Mucosa of rectum (tissue), 2 donors: ENCODE results near the gene GRID2.

Source experiments
- H3K27ac ChIP-seq, 2 donors: one replicate each; pipeline ENCODE4 v1.7.0; 2013; ENCODE audit warnings: inconsistent platforms in 2 of 2, low read depth in 2 of 2, low read length in 2 of 2
- H3K27me3 ChIP-seq, 2 donors: one replicate each; pipeline ENCODE4 v1.7.0; 2013; ENCODE audit warnings: low read length in 2 of 2; ENCODE audit not compliant: control insufficient read depth in 2 of 2, insufficient read depth in 2 of 2
- H3K36me3 ChIP-seq, 2 donors: one replicate each; pipeline ENCODE4 v1.7.0; 2013; ENCODE audit warnings: low read length in 2 of 2; ENCODE audit not compliant: control insufficient read depth in 2 of 2, insufficient read depth in 2 of 2
- H3K4me1 ChIP-seq, 2 donors: one replicate each; pipeline ENCODE4 v1.7.0; 2013; ENCODE audit warnings: low read length in 2 of 2, mild to moderate bottlenecking in 1 of 2; ENCODE audit not compliant: control insufficient read depth in 2 of 2, insufficient read depth in 2 of 2
- H3K4me3 ChIP-seq, 2 donors: one replicate each; pipeline ENCODE4 v1.7.0; 2013; ENCODE audit warnings: low read length in 2 of 2
- H3K9ac ChIP-seq, 2 donors: one replicate each; pipeline ENCODE4 v1.7.0; 2013; ENCODE audit warnings: low read length in 2 of 2, low read depth in 1 of 2, mild to moderate bottlenecking in 1 of 2
- H3K9me3 ChIP-seq, 2 donors: one replicate each; pipeline ENCODE4 v1.7.0; 2013; ENCODE audit warnings: low read length in 2 of 2; ENCODE audit not compliant: control insufficient read depth in 2 of 2
- donor health status: healthy.
- donor health status: Normal muscosa, but diverticular disease.

Gene GRID2

GRCh38 chr4:93466446-93466845 lies 1162.7 kb downstream of the GRID2 start:
- Histone ChIP-seq H3K4me1 (no peaks in the 10 kb centered on the region), H3K27me3 (no peaks in the 10 kb centered on the region), H3K27ac (no peak overlapping the region), H3K36me3 (no peaks in the 10 kb centered on the region), H3K4me3 (no peak overlapping the region), H3K9ac (no peak overlapping the region), H3K9me3 (no peaks in the 10 kb centered on the region)

- no peaks in the 10 kb centered on the region for H3K36me3 ChIP-seq
- no peak overlapping the region for H3K4me3 ChIP-seq
- H3K4me1 ChIP-seq: no peaks in the 10 kb centered on the region
- H3K9ac ChIP-seq: no peak overlapping the region
- H3K9me3 ChIP-seq: no peaks in the 10 kb centered on the region
- no peaks in the 10 kb centered on the region for H3K27me3 ChIP-seq
- no peak overlapping the region for H3K27ac ChIP-seq
These were observed 1163.9 kb downstream of the GRID2 start for GRCh38 chr4:93467484-93468155.

- no peaks in the 10 kb centered on the region for H3K36me3 ChIP-seq
- no peaks in the 10 kb centered on the region for H3K27me3 ChIP-seq
- H3K27ac ChIP-seq: no peak overlapping the region
- H3K9me3 ChIP-seq: no peaks in the 10 kb centered on the region
- no peak overlapping the region for H3K9ac ChIP-seq
- no peaks in the 10 kb centered on the region for H3K4me1 ChIP-seq
- no peak overlapping the region for H3K4me3 ChIP-seq
These were observed 1165.8 kb downstream of the GRID2 start for GRCh38 chr4:93469560-93469959.

- Histone ChIP-seq H3K4me1 (no peaks in the 10 kb centered on the region), H3K27ac (no peak overlapping the region), H3K27me3 (no peaks in the 10 kb centered on the region), H3K9me3 (no peaks in the 10 kb centered on the region), H3K9ac (no peak overlapping the region), H3K4me3 (no peak overlapping the region), H3K36me3 (no peaks in the 10 kb centered on the region)
These were observed 1172.0 kb downstream of the GRID2 start for GRCh38 chr4:93475730-93476129.

GRCh38 chr4:93478805-93479204 lies 1175.0 kb downstream of the GRID2 start:
- H3K9me3 ChIP-seq: no peaks in the 10 kb centered on the region
- H3K4me1 ChIP-seq: no peaks in the 10 kb centered on the region
- H3K27ac ChIP-seq: no peak overlapping the region
- H3K36me3 ChIP-seq: no peaks in the 10 kb centered on the region
- H3K27me3 ChIP-seq: no peaks in the 10 kb centered on the region
- no peak overlapping the region for H3K9ac ChIP-seq
- H3K4me3 ChIP-seq: no peak overlapping the region

GRCh38 chr4:93480452-93480851 lies 1176.7 kb downstream of the GRID2 start:
- Histone ChIP-seq H3K36me3 (no peaks in the 10 kb centered on the region), H3K9me3 (no peaks in the 10 kb centered on the region), H3K4me1 (no peaks in the 10 kb centered on the region), H3K9ac (no peak overlapping the region), H3K27me3 (no peaks in the 10 kb centered on the region), H3K4me3 (no peak overlapping the region), H3K27ac (no peak overlapping the region)

- no peak overlapping the region for H3K4me3 ChIP-seq
- no peaks in the 10 kb centered on the region for H3K4me1 ChIP-seq
- H3K27me3 ChIP-seq: no peaks in the 10 kb centered on the region
- no peak overlapping the region for H3K27ac ChIP-seq
- no peaks in the 10 kb centered on the region for H3K36me3 ChIP-seq
- H3K9me3 ChIP-seq: no peaks in the 10 kb centered on the region
- H3K9ac ChIP-seq: no peak overlapping the region
These were observed 1191.6 kb downstream of the GRID2 start for GRCh38 chr4:93495346-93495745.

GRCh38 chr4:93501244-93501643 lies 1197.5 kb downstream of the GRID2 start:
- Histone ChIP-seq H3K4me1 (no peaks in the 10 kb centered on the region), H3K9me3 (no peaks in the 10 kb centered on the region), H3K9ac (no peak overlapping the region), H3K27ac (no peak overlapping the region), H3K4me3 (no peak overlapping the region), H3K27me3 (no peaks in the 10 kb centered on the region), H3K36me3 (no peaks in the 10 kb centered on the region)

- Histone ChIP-seq H3K27ac (no peak overlapping the region), H3K4me3 (no peak overlapping the region), H3K36me3 (no peaks in the 10 kb centered on the region), H3K9me3 (no peaks in the 10 kb centered on the region), H3K9ac (no peak overlapping the region), H3K4me1 (no peaks in the 10 kb centered on the region), H3K27me3 (no peaks in the 10 kb centered on the region)
These were observed 1198.2 kb downstream of the GRID2 start for GRCh38 chr4:93501946-93502345.

- Histone ChIP-seq H3K4me3 (no peak overlapping the region), H3K27ac (no peak overlapping the region), H3K9ac (no peak overlapping the region), H3K36me3 (no peaks in the 10 kb centered on the region), H3K27me3 (no peaks in the 10 kb centered on the region), H3K4me1 (no peaks in the 10 kb centered on the region), H3K9me3 (no peaks in the 10 kb centered on the region)
These were observed 1199.2 kb downstream of the GRID2 start for GRCh38 chr4:93502991-93503390.

- H3K9me3 ChIP-seq: no peaks in the 10 kb centered on the region
- no peaks in the 10 kb centered on the region for H3K4me1 ChIP-seq
- no peaks in the 10 kb centered on the region for H3K36me3 ChIP-seq
- H3K4me3 ChIP-seq: no peak overlapping the region
- no peak overlapping the region for H3K9ac ChIP-seq
- H3K27ac ChIP-seq: no peak overlapping the region
- H3K27me3 ChIP-seq: no peaks in the 10 kb centered on the region
These were observed 1210.1 kb downstream of the GRID2 start for GRCh38 chr4:93513851-93514250.
